NCI-H2081 (cell line): ENCODE data around the gene GPLD1.
"Not testable (repeated sequence)": the region's sequence is repeated elsewhere in the genome, so short reads cannot be mapped to it uniquely, and the experiment has no call there.

ENCODE experiments used
- DNase-seq, 2 experiments: peaks; one replicate each; lab custom pipeline; 2025; lab: John Stamatoyannopoulos, UW

GPLD1 gene

GRCh38 chr6:24453921-24454320, 35.5 kb downstream of the GPLD1 start:
- no peak for DNase-seq

GRCh38 chr6:24451581-24452388, 37.6 kb downstream of the GPLD1 start:
- DNase-seq: no peak

GRCh38 chr6:24448828-24449525, 40.4 kb downstream of the GPLD1 start:
- no peak for DNase-seq

DNA sequence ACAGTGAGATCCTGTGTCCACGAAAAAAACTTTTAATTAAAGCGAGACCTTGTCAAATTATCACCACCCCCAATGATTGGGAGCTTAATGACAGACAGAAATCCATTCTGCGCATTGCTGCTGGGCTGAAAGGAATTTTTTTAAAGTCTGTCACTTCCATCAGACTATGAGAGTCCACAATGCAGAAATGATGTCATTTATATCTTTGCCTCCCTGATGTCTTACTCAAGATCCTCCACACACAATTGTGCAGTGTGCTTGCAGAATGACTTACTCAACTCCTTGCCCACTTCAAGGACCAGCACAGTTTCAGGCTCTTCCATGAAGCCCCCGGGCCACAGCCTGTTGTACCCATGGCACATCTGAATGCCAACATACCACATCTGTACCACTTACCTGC, 41.0 kb downstream of the GPLD1 start:
- DNase-seq: no peak

DNA sequence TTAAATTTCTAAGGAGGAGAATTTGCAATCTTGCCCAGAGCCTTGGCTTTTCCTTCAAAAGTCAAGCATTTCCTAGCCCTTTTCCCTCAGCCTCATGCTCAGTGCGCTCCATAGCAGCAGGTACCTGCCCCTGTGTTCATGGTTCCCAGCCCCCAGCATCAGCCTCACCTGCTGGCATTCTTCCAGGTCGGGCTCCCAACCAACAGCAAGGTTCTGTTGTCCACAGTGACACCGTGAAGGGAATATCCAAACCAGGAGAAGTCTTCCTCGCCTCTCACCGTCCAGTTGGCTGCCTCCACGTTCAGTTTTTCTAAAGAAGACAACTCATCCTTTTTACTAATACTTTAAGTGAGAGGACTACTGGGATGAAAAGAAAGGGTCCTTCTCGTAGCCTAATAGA, 42.7 kb downstream of the GPLD1 start:
- DNase-seq: no peak

GRCh38 chr6:24445704-24446103, 43.7 kb downstream of the GPLD1 start:
- no peak for DNase-seq

DNA sequence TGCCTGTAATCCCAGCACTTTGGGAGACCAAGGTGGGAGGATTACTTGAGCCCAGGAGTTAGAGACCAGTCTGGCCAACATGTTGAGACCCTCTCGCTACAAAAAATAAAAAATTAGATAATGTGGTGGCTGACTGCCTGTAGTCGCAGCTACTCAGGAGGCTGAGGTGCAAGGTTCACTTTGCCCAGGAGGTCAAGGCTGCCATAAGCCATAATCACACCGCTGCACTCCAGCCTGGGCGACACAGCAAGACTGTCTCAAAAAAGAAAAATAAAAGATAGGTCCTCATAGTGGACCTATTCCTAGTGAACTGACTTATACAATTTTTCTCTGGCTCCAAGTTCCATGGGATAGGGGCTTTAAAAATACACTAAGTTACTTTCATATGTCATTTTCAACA, 44.8 kb downstream of the GPLD1 start:
- DNase-seq: no peak

- no peak for DNase-seq
Observed at GRCh38 chr6:24441599-24441904, 47.8 kb downstream of the GPLD1 start.

DNA sequence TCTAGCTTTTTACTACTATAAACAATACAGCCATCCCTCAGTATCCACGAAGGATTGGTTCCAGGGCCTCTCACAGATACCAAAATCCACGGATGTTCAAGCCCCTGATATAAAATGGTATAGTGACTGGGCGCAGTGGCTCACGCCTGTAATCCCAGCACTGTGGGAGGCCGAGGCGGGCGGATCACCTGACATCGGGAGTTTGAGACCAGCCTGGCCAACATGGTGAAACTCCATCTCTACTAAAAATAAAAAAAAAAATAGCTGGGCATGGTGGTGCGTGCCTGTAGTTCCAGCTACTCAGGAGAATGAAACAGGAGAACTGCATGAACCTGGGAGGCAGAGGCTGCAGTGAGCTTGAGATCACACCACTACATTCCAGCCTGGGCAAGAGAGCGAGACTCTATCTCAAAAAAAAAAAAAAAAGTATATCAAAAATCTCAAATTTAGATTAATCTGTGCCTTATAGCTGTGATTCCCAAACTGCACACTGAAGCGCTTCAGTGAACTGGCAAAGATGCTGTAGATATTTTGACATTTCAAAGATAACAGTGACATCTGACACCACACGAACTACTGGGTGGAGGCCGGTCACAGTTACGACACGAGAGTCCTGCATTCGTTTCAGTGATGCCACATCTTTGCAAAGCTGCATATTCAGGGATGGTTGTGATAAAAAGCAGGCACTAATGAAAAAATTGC, 48.3 kb downstream of the GPLD1 start:
- DNase-seq: no peak

DNA sequence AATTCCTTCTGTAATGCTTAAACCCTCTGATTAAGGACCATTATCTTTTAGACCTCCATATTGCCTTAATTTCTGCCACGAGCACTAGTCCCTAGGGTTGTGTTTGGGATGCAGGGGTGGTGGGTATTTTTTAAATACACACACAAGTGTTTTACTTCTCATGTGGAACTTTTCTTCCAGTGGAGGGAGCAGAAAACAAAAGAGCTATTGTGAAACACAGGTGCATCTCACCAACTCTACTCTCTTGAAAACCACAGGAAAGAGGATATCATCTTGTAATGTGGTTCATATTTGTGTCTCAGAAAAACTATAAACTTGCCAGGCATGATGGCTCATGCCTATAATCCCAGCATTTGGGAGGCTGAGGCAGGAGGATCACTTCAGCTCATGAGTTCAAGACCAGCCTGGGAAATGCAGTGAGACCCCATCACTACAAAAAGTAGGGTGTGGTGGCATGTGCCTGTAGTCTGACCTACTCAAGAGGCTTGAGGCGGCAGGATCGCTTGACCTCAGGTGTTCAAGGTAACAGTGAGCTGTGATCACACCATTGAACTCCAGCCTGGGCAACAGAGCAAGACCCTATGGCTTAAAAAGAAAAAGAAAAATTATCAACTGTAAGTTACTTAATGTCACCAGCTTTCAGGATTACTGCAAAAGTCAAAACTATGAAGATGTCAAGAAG, 49.4 kb downstream of the GPLD1 start:
- no peak for DNase-seq

GRCh38 chr6:24436979-24437378, 52.4 kb downstream of the GPLD1 start:
- DNase-seq: no peak

DNA sequence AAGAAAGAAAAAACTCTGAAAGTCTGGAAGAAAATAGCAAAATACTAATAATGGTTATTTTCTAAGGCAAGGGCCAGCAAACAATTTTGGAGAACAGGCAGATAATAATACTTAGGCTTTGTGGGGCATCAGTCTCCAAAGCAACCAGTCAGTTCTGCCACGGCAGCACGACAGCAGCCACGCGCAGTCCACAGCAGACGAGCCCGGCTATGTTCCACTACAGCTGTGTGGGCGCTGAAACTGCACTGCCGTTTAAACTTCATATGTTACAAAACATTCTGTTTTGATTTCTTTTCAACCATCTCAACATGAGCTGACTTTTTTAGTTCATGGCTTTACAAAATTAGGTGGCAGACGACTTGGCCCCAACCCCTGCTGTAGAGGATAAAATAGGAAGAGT, 56.8 kb downstream of the GPLD1 start:
- no peak for DNase-seq

DNA sequence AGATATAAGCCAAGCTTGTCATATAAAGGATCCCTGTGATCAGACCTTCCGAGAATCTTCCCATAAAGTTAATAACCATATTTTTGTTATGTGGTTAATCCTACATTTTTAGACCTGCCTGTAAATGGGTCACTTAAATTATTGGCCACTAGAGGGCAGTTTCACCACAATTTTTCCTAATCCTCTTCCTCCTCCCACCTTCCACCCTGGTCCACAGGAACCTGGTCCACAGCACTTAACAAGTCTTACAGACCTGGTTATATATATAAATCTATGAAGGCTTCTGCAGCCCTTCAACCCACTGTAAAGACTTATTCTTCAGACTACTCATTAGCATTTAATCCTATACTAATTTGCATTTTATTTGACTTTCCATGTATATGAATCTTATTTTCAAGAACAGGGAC, 58.3 kb downstream of the GPLD1 start:
- peak; percentile 43 to 48 for DNase-seq

GRCh38 chr6:24430086-24430485, 59.3 kb downstream of the GPLD1 start:
- DNase-seq: no peak

GRCh38 chr6:24429146-24429545, 60.2 kb downstream of the GPLD1 start:
- no peak for DNase-seq

GRCh38 chr6:24428615-24429014, 60.8 kb downstream of the GPLD1 start:
- DNase-seq: no peak

- no peak for DNase-seq
Observed at GRCh38 chr6:24426729-24427446, 62.5 kb downstream of the GPLD1 start.

GRCh38 chr6:24425091-24425490, 64.3 kb downstream of the GPLD1 start:
- no peak for DNase-seq

GRCh38 chr6:24419526-24419925, 69.9 kb downstream of the GPLD1 start:
- DNase-seq: no peak

DNA sequence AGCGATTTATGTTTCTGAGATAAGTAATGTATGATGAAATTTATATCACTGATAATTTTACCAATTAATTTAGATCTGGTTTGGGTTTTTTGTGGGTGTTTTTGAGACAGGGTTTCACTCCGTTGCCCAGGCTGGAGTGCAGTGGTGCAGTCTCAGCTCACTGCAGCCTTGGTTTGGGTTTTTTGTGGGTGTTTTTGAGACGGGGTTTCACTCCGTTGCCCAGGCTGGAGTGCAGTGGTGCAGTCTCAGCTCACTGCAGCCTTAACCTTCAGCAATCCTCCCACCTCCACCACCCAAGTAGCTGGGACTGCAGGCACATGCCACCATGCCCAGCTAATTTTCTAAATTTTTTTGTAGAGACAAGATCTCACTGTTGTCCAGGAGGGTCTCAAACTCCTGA, 73.6 kb downstream of the GPLD1 start:
- DNase-seq: no peak

- not testable (repeated sequence) for DNase-seq
Observed at GRCh38 chr6:24414531-24414930, 74.8 kb downstream of the GPLD1 start.

DNA sequence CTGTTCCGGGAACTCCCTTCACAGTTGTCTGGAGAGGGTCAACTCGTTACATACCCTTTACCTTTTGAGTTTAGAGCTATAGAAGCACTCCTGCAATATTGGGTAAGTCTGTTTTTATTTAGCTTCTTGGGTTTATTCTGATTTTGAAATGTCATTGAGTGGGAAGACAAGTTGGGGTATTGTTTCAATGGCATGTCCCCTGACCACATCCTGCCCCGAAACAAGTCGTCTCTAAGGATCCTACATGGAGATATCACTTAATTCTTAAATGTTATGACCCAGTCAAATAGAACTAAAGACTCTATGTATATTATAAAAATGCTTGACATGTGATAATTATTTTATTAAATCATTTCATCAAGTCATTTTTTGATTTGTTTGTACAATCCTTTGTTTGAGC, 77.1 kb downstream of the GPLD1 start:
- no peak for DNase-seq
